ENCODE results near the gene HAAO.

DNA sequence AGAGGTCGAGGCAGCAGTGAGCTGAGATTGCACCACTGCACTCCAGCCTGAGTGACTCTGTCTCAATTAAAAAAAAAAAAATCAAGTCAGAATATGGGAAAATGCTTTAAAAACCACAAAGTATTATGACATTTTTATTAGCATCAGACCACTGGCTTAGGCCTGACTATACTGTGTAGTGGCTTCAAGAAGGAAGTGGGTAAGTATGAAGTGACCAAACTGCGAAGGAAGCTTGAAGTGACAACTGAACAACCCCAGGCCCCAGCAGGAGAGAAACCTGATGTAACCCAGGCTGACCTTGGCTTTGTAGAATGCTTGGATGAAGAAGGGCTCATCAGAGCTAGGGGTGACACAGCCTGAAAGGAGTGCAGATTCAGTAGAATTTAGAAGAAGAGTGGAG is 21.4 kb upstream of the HAAO start:
- TF ChIP-seq, protein P1, sequence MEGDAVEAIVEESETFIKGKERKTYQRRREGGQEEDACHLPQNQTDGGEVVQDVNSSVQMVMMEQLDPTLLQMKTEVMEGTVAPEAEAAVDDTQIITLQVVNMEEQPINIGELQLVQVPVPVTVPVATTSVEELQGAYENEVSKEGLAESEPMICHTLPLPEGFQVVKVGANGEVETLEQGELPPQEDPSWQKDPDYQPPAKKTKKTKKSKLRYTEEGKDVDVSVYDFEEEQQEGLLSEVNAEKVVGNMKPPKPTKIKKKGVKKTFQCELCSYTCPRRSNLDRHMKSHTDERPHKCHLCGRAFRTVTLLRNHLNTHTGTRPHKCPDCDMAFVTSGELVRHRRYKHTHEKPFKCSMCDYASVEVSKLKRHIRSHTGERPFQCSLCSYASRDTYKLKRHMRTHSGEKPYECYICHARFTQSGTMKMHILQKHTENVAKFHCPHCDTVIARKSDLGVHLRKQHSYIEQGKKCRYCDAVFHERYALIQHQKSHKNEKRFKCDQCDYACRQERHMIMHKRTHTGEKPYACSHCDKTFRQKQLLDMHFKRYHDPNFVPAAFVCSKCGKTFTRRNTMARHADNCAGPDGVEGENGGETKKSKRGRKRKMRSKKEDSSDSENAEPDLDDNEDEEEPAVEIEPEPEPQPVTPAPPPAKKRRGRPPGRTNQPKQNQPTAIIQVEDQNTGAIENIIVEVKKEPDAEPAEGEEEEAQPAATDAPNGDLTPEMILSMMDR (IDR thresholded peaks at IDR 0.05; ENCODE audit: insufficient read depth, low read depth, low read length) = no peak
- no peak for TF ChIP-seq EZH2 (IDR thresholded peaks at IDR 0.05; ENCODE audit: insufficient read depth, low read length)
